Panc1 (cell line): ENCODE data around the gene LGALSL. TPM values are rescaled to one million over a fixed set of nuclear protein-coding genes. Genes with fewer than 3 reads are reported as not detected.

Experiments
- ATAC-seq: fragments of 200-7000 bp; cut with Tn5 transposase; 2 replicates; pipeline ENCODE4 v1.9.1; 2020; ENCODE audit warnings: mild to moderate bottlenecking, moderate library complexity
- BruUV-seq: library from RNA; stranded (reverse); fragments of 400-500 nt; replicated peaks from 2 replicates; lab custom pipeline; 2021; lab: Mats Ljungman, UMichigan
- CTCF ChIA-PET: fragments of 300-600 bp; sonication (Branson Sonifier 250); formaldehyde crosslinking; loops from one replicate; lab custom pipeline; 2022; ENCODE audit warnings: antibody characterized with exemption; lab: Charles Lee
- POLR2A ChIA-PET: fragments of 300-600 bp; sonication (Branson Sonifier 250); formaldehyde crosslinking; loops from one replicate; lab custom pipeline; 2022; ENCODE audit warnings: antibody characterized with exemption; lab: Charles Lee
- DNase-seq: peaks from one replicate; pipeline ENCODE4 v3.0.0-alpha.2; 2010; ENCODE audit warnings: low read depth, low spot score
- H3K27ac ChIP-seq: 2 replicates; pipeline ENCODE4 v1.5.1; 2011; ENCODE audit warnings: mild to moderate bottlenecking, low read length, inconsistent platforms
- H3K27me3 ChIP-seq: fragments of 200-500 bp; sonication (Bioruptor generic); 2 replicates; pipeline ENCODE4 v1.6.0; 2014; ENCODE audit warnings: low read length, inconsistent platforms; ENCODE audit not compliant: control insufficient read depth, insufficient read depth
- H3K36me3 ChIP-seq: fragments of 200-500 bp; sonication (Bioruptor generic); 2 replicates; pipeline ENCODE4 v1.5.1; 2014; ENCODE audit warnings: inconsistent platforms, mild to moderate bottlenecking, low read length, moderate library complexity; ENCODE audit not compliant: control insufficient read depth, insufficient read depth
- H3K4me1 ChIP-seq: 2 replicates; pipeline ENCODE4 v1.5.1; 2011; ENCODE audit warnings: inconsistent platforms, mild to moderate bottlenecking, low read length, moderate library complexity; ENCODE audit not compliant: control insufficient read depth, insufficient read depth
- H3K4me3 ChIP-seq, 2 experiments: 2 replicates each; pipeline ENCODE4 v1.5.1; 2011 to 2012; ENCODE audit warnings: low read depth in 2 of 2, low read length in 2 of 2, mild to moderate bottlenecking in 2 of 2, inconsistent platforms in 1 of 2, moderate library complexity in 1 of 2
- H3K9me3 ChIP-seq: fragments of 200-500 bp; sonication (Bioruptor generic); 2 replicates; pipeline ENCODE4 v1.5.1; 2014; ENCODE audit warnings: low read depth, mild to moderate bottlenecking, inconsistent platforms, low read length, moderate library complexity; ENCODE audit not compliant: control insufficient read depth, insufficient read depth
- CTCF ChIP-seq: fragments of 450-650 bp; IDR thresholded peaks from 2 replicates; pipeline ENCODE4 v1.5.1; 2017; ENCODE audit warnings: mild to moderate bottlenecking
- POLR2AphosphoS5 ChIP-seq: IDR thresholded peaks from 2 replicates; pipeline ENCODE4 v1.6.1; 2012; ENCODE audit warnings: mild to moderate bottlenecking, low read depth, low read length, moderate library complexity
- REST ChIP-seq, 2 experiments: IDR thresholded peaks; 2 replicates each; pipeline ENCODE4 v1.6.1; 2011 to 2012; ENCODE audit warnings: low read depth in 2 of 2, control low read depth in 1 of 2, low read length in 1 of 2, mild to moderate bottlenecking in 1 of 2, moderate library complexity in 1 of 2; ENCODE audit not compliant: insufficient read depth in 1 of 2
- SIN3A ChIP-seq: IDR thresholded peaks from 2 replicates; pipeline ENCODE4 v1.6.1; 2012; ENCODE audit warnings: low read depth, mild to moderate bottlenecking, low read length, moderate library complexity, borderline replicate concordance; ENCODE audit not compliant: insufficient read depth
- TCF7L2 ChIP-seq: IDR thresholded peaks from 2 replicates; pipeline ENCODE4 v1.6.1; 2011; ENCODE audit warnings: mild to moderate bottlenecking, low read depth, low read length, inconsistent platforms
- in situ Hi-C: cut with HindIII; loops from 2 replicates; pipeline ENCODE4 v1.10.0; 2016; ENCODE audit warnings: low sequenced_read_pairs, low pct_unique_long_range_greater_than_20kb
- intact Hi-C: fragments of 100-400 bp; cut with micrococcal nuclease; formaldehyde crosslinking; loops from one replicate; pipeline ENCODE4 v1.10.0; 2022; ENCODE audit not compliant: unreplicated experiment
- total RNA-seq: library from RNA; stranded (reverse); gene quantifications from one replicate; pipeline ENCODE4 v1.2.1, GENCODE V29; 2021; ENCODE audit not compliant: unreplicated experiment

The LGALSL gene
- total RNA-seq, 1 experiment from 2014 or later, result 5.3 TPM

- Histone ChIP-seq H3K27ac (no peak overlapping the region), H3K4me1 (no peaks in the 10 kb centered on the region), H3K9me3 (no peaks in the 10 kb centered on the region), H3K27me3 (peaks cover 20% of the 10 kb centered on the region), H3K4me3 (no peak overlapping the region), H3K36me3 (no peaks in the 10 kb centered on the region)
- no peak for TF ChIP-seq CTCF
- TF ChIP-seq POLR2AphosphoS5, result no peak
- no peak for TF ChIP-seq TCF7L2
- no peak for TF ChIP-seq SIN3A
- no peak for TF ChIP-seq REST (IDR thresholded peaks at IDR 0.05; ENCODE audit: insufficient read depth in 1 of 2, low read depth in 2 of 2, low read length in 1 of 2)
- intact Hi-C loops (no loop called here), in situ Hi-C loops (no loop called here)
- BruUV-seq, result no TSS peak
- DNase-seq, result no peak
- CTCF ChIA-PET, result no interaction called here
- ATAC-seq, result no peak
- POLR2A ChIA-PET, result no interaction called here
Observed at GRCh38 chr2:64492272-64492671, 38.3 kb downstream of the LGALSL start.

GRCh38 chr2:64492821-64493220, 38.9 kb downstream of the LGALSL start:
- ATAC-seq (no peak), DNase-seq (no peak)
- Histone ChIP-seq H3K4me3 (no peak overlapping the region), H3K9me3 (no peaks in the 10 kb centered on the region), H3K27ac (no peak overlapping the region), H3K36me3 (no peaks in the 10 kb centered on the region), H3K4me1 (no peaks in the 10 kb centered on the region), H3K27me3 (peaks cover 18% of the 10 kb centered on the region)
- ChIA-PET CTCF (no interaction called here), POLR2A (interaction anchor here (0.7 kb wide), 1 partner anchor 875 kb away, joined by 3 read pairs; no protein-coding TSS in a partner anchor)
- TF ChIP-seq REST (IDR thresholded peaks at IDR 0.05; ENCODE audit: insufficient read depth in 1 of 2, low read depth in 2 of 2, low read length in 1 of 2) (no peak), POLR2AphosphoS5 (no peak), CTCF (no peak), SIN3A (no peak), TCF7L2 (no peak)
- intact Hi-C loops (no loop called here), in situ Hi-C loops (no loop called here)
- BruUV-seq, result no TSS peak
